K562 (cell line): ENCODE data around the gene TIFAB. TPM values are rescaled to one million over a fixed set of nuclear protein-coding genes. Genes with fewer than 3 reads are reported as not detected.

Experiments used
- CBX5 ChIP-seq: IDR thresholded peaks from 2 replicates; pipeline ENCODE4 v1.6.1; 2014; ENCODE audit warnings: low read depth, borderline replicate concordance
- HMGN3 ChIP-seq: IDR thresholded peaks from 2 replicates; pipeline ENCODE4 v1.6.1; 2011; ENCODE audit warnings: borderline replicate concordance, low read depth, mild to moderate bottlenecking, mixed read lengths, low read length; ENCODE audit not compliant: insufficient read length; ENCODE audit errors: extremely low read depth
- HNRNPH1 ChIP-seq: fragments of 200-400 bp; formaldehyde crosslinking; optimal IDR thresholded peaks from 2 replicates; pipeline ENCODE3; 2017; ENCODE audit warnings: low read depth, mild to moderate bottlenecking, low read length, moderate library complexity
- HNRNPLL ChIP-seq: fragments of 200-400 bp; formaldehyde crosslinking; IDR thresholded peaks from 2 replicates; pipeline ENCODE4 v1.6.1; 2017; ENCODE audit warnings: low read length, low read depth, mild to moderate bottlenecking; ENCODE audit not compliant: poor library complexity, severe bottlenecking
- IFI16 ChIP-seq: fragments of 250-450 bp; sonication (Bioruptor Pico); IDR thresholded peaks from 2 replicates; pipeline ENCODE4 v2.1.2; 2022; ENCODE audit warnings: mild to moderate bottlenecking, inconsistent platforms
- KLF13 ChIP-seq: fragments of 450-650 bp; IDR thresholded peaks from 2 replicates; pipeline ENCODE4 v1.6.1; 2016; ENCODE audit warnings: missing genetic modification characterization, low read depth, mild to moderate bottlenecking, missing compliant biosample characterization, moderate library complexity, borderline replicate concordance
- OTX1 ChIP-seq: fragments of 450-650 bp; formaldehyde crosslinking; IDR thresholded peaks from 2 replicates; pipeline ENCODE4 v1.4.0; 2022; ENCODE audit warnings: mild to moderate bottlenecking
- PRDM10 ChIP-seq: fragments of 450-650 bp; IDR thresholded peaks from 2 replicates; pipeline ENCODE4 v1.6.1; 2018; ENCODE audit not compliant: partially characterized antibody
- SNAPC5 ChIP-seq: fragments of 250-450 bp; sonication (Bioruptor Pico); IDR thresholded peaks from 2 replicates; pipeline ENCODE4 v1.8.0; 2021; ENCODE audit warnings: moderate library complexity, mild to moderate bottlenecking, inconsistent platforms
- SNIP1 ChIP-seq: fragments of 450-650 bp; IDR thresholded peaks from 2 replicates; pipeline ENCODE4 v1.7.1; 2017; ENCODE audit warnings: low read depth, mild to moderate bottlenecking
- ZNF311 ChIP-seq: fragments of 250-450 bp; sonication (Bioruptor Pico); IDR thresholded peaks from 2 replicates; pipeline ENCODE4 v1.4.0; 2020; ENCODE audit warnings: mild to moderate bottlenecking, moderate library complexity
- ZNF41 ChIP-seq: fragments of 250-450 bp; sonication (Bioruptor Pico); conservative IDR thresholded peaks from 2 replicates; pipeline ENCODE4 v1.4.0; 2020; ENCODE audit warnings: mild to moderate bottlenecking
- polyA plus RNA-seq, 8 experiments: library from polyadenylated mRNA; depleted of rRNA in 4 of 8; stranded (reverse) in 5 of 8; unstranded in 3 of 8; fragments of >200 nt; fragmentation: Nextera tagmentation in 2 of 8; fragmentation: Illumina TruSeq in 1 of 8; extraction: Ambion mirVana in 2 of 8; extraction: Trizol in 1 of 8; gene quantifications; 2 replicates each; pipeline versions ENCODE4 v1.2.1 to v1.2.3, GENCODE V29; 2011 to 2014; ENCODE audit warnings: inconsistent platforms in 1 of 8, missing spikeins in 1 of 8
- total RNA-seq, 7 experiments: library from RNA; depleted of rRNA in 6 of 7; stranded (reverse); fragments of >200 nt in 6 of 7; fragmentation: Illumina TruSeq in 2 of 7; extraction: Trizol in 2 of 7; gene quantifications; 2 replicates each; pipeline versions ENCODE4 v1.2.1 to v1.2.3, GENCODE V29; 2011 to 2021; ENCODE audit warnings: low replicate concordance in 1 of 7
- TF ChIP-seq, protein P1 (sequence below): fragments of 250-450 bp; sonication (Bioruptor Pico); IDR thresholded peaks from 2 replicates; pipeline ENCODE4 v1.4.0; 2020; ENCODE audit warnings: mild to moderate bottlenecking, moderate library complexity
- TF ChIP-seq, protein P2 (sequence below): sonication (generic); formaldehyde crosslinking; IDR thresholded peaks from 2 replicates; pipeline ENCODE4 v1.8.1; 2023; ENCODE audit warnings: mild to moderate bottlenecking, missing genetic modification reagents, moderate library complexity
- TF ChIP-seq, protein P3 (sequence below): IDR thresholded peaks from 2 replicates; pipeline ENCODE4 v1.6.1; 2011; ENCODE audit not compliant: insufficient read length; ENCODE audit errors: extremely low read depth

Gene TIFAB
- total and polyA plus RNA-seq, 9 of the 15 experiments (the other 6 are each of a cell fraction or from before 2014, with no cell fraction given), result not detected

GRCh38 chr5:135457424-135458071 lies 5.4 kb upstream of the TIFAB start (continued):
- TF ChIP-seq, protein P1, sequence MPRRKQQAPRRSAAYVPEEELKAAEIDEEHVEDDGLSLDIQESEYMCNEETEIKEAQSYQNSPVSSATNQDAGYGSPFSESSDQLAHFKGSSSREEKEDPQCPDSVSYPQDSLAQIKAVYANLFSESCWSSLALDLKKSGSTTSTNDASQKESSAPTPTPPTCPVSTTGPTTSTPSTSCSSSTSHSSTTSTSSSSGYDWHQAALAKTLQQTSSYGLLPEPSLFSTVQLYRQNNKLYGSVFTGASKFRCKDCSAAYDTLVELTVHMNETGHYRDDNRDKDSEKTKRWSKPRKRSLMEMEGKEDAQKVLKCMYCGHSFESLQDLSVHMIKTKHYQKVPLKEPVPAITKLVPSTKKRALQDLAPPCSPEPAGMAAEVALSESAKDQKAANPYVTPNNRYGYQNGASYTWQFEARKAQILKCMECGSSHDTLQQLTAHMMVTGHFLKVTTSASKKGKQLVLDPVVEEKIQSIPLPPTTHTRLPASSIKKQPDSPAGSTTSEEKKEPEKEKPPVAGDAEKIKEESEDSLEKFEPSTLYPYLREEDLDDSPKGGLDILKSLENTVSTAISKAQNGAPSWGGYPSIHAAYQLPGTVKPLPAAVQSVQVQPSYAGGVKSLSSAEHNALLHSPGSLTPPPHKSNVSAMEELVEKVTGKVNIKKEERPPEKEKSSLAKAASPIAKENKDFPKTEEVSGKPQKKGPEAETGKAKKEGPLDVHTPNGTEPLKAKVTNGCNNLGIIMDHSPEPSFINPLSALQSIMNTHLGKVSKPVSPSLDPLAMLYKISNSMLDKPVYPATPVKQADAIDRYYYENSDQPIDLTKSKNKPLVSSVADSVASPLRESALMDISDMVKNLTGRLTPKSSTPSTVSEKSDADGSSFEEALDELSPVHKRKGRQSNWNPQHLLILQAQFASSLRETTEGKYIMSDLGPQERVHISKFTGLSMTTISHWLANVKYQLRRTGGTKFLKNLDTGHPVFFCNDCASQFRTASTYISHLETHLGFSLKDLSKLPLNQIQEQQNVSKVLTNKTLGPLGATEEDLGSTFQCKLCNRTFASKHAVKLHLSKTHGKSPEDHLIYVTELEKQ (CRISPR knock-in tag), result no peak
- TF ChIP-seq HNRNPLL (no peak), IFI16 (CRISPR knock-in tag) (no peak), SNIP1 (no peak), ZNF311 (CRISPR knock-in tag) (no peak), PRDM10 (no peak), CBX5 (no peak), ZNF41 (CRISPR knock-in tag) (no peak), SNAPC5 (CRISPR knock-in tag) (no peak), OTX1 (CRISPR knock-in tag) (no peak), KLF13 (tag) (no peak), HMGN3 (no peak), HNRNPH1 (no peak)
- TF ChIP-seq, protein P2, sequence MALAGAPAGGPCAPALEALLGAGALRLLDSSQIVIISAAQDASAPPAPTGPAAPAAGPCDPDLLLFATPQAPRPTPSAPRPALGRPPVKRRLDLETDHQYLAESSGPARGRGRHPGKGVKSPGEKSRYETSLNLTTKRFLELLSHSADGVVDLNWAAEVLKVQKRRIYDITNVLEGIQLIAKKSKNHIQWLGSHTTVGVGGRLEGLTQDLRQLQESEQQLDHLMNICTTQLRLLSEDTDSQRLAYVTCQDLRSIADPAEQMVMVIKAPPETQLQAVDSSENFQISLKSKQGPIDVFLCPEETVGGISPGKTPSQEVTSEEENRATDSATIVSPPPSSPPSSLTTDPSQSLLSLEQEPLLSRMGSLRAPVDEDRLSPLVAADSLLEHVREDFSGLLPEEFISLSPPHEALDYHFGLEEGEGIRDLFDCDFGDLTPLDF, result no peak
- TF ChIP-seq, protein P3, sequence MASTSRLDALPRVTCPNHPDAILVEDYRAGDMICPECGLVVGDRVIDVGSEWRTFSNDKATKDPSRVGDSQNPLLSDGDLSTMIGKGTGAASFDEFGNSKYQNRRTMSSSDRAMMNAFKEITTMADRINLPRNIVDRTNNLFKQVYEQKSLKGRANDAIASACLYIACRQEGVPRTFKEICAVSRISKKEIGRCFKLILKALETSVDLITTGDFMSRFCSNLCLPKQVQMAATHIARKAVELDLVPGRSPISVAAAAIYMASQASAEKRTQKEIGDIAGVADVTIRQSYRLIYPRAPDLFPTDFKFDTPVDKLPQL, result no peak
